GM20431 (cell line): Measurements from ENCODE around the gene RRAGC.

Experiments used
- in situ Hi-C: fragments of 300-500 bp; cut with MseI, MboI; formaldehyde crosslinking; loops from one replicate; pipeline ENCODE4 v1.15.0; 2020; ENCODE audit warnings: low sequenced_read_pairs; ENCODE audit not compliant: unreplicated experiment

RRAGC gene

DNA sequence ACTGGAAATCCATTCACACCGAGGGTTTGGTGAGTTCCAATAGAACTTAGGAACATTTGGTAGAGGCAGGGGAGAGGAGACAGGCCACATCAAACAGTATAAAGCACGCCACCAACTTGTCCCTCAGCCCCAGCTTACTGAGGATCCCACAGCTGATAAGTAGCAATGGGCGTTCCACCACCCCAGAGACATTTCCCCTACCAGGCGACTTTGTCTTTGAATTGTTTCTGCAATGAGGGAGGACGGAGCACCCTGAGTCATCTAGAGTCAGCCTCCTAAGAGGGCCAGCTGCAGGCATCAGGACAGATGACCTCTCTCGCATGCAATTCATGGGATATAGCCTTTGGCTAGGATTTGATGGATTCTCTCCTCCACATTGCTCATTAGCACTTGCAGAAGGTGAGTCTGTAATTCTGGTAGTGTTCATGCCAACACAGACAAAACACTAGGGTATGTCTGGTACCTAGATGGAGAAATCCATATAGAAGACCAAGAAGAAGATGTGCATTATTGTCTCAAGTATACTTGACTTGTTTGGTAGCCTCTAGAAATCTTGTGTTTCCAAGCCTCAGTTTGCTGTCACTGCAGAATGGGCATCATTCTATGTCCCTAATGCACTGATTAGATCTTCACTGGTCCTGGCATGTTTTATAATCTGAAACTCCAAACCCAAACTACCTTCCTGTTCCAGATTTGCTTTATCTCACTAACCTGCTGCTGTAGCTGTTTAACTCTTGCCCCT lies 69.0 kb downstream of the RRAGC start:
- in situ Hi-C loops = no loop called here

GRCh38 chr1:38789498-38790169 lies 69.9 kb downstream of the RRAGC start:
- in situ Hi-C loops = no loop called here

- in situ Hi-C loops = no loop called here
Observed at GRCh38 chr1:38788341-38789336, 70.9 kb downstream of the RRAGC start.
